Measurements from ENCODE around the gene PGA5. TPM values are rescaled to one million over a fixed set of nuclear protein-coding genes. Genes with fewer than 3 reads are reported as not detected.
"Not testable (repeated sequence)": the region's sequence is repeated elsewhere in the genome, so short reads cannot be mapped to it uniquely, and the experiment has no call there.

Gene PGA5
- polyA plus RNA-seq, 4 donors = 0.43 to 3.8 (median 0.72) TPM

DNA sequence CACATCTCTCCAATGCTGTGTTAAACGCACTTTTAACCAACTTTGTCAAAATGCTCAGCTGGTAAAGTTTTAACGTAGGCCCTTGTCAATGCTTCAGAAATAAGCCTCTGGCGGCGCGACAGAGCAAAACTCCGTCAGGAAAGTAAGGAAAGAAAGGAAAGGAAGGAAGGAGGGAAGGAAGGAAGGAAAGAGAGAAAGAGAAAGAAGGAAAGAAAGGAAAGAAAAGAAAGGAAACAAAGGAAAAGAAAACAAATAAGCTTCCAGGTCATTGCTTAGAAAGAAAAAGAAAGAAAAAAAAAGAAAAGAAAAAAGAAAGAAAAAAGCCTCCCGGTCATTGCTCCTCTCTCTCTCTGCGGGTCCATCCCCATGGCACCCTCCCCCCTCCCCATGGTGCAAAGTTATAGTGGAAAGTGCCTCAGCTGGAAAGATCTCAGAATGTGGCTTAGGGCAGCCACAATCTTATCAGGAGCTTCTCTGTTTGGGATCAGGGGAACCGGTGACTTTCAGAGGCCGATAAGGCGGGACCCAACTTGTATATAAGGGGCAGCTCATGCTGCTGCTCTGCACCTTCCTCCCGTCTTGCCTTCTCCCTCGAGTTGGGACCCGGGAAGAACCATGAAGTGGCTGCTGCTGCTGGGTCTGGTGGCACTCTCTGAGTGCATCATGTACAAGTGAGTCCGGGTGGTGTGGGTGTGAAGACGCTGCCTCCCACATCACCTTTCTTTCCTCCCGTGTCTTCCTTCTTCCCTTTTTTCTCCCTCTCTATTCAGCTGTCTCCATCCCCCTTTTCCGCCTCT lies 37.8 kb upstream of the PGA5 start, which contains the start of gene PGA3:
TSS of gene PGA3 (plus strand) at position 566 of the 797 bp plus-strand sequence. CDS start at position 616, 50 bp downstream.
- H3K4me1 ChIP-seq (ENCODE audit: control insufficient read depth in 3 of 3, insufficient read depth in 2 of 3, low read depth in 1 of 3, low read length in 2 of 3); DNase-seq; FAIRE-seq: not testable (repeated sequence)

GRCh38 chr11:61203873-61204272 lies 37.1 kb upstream of the PGA5 start:
- not testable (repeated sequence) for H3K9me3 ChIP-seq (ENCODE audit: control insufficient read depth in 2 of 2, insufficient read depth in 1 of 2, low read depth in 1 of 2, low read length in 1 of 2); H3K27ac ChIP-seq (ENCODE audit: low read depth in 1 of 3, low read length in 2 of 3); H3K4me3 ChIP-seq (ENCODE audit: low read depth in 1 of 3, low read length in 3 of 3); FAIRE-seq; DNase-seq; H3K36me3 ChIP-seq (ENCODE audit: control insufficient read depth in 3 of 3, insufficient read depth in 2 of 3, low read depth in 1 of 3, low read length in 3 of 3); H3K4me1 ChIP-seq (ENCODE audit: control insufficient read depth in 3 of 3, insufficient read depth in 2 of 3, low read depth in 1 of 3, low read length in 2 of 3); H3K27me3 ChIP-seq (ENCODE audit: control insufficient read depth in 3 of 3, insufficient read depth in 3 of 3, low read length in 3 of 3)
- 17% methylated on average over 1 of the region's 5 CpGs; no CpG with 5 or more reads in 2 of the 3 donors for WGBS, 3 donors

More for the DNA sequence above, 37.8 kb upstream of the PGA5 start, which contains the start of gene PGA3:
- H3K27ac ChIP-seq (ENCODE audit: low read depth in 1 of 3, low read length in 2 of 3); H3K36me3 ChIP-seq (ENCODE audit: control insufficient read depth in 3 of 3, insufficient read depth in 2 of 3, low read depth in 1 of 3, low read length in 3 of 3); H3K27me3 ChIP-seq (ENCODE audit: control insufficient read depth in 3 of 3, insufficient read depth in 3 of 3, low read length in 3 of 3); H3K4me3 ChIP-seq (ENCODE audit: low read depth in 1 of 3, low read length in 3 of 3): not testable (repeated sequence)
- WGBS, 3 donors = 56 to 61% (median 59%) methylated on average over 16 to 18 of the region's 18 CpGs
- H3K9me3 ChIP-seq (ENCODE audit: control insufficient read depth in 2 of 2, insufficient read depth in 1 of 2, low read depth in 1 of 2, low read length in 1 of 2) = peaks cover 0 to 11% of the 10 kb centered on the region in 2 donors

GRCh38 chr11:61204502-61205059 lies 36.4 kb upstream of the PGA5 start:
- H3K4me3 ChIP-seq (ENCODE audit: low read depth in 1 of 3, low read length in 3 of 3); H3K4me1 ChIP-seq (ENCODE audit: control insufficient read depth in 3 of 3, insufficient read depth in 2 of 3, low read depth in 1 of 3, low read length in 2 of 3); DNase-seq; FAIRE-seq; H3K9me3 ChIP-seq (ENCODE audit: control insufficient read depth in 2 of 2, insufficient read depth in 1 of 2, low read depth in 1 of 2, low read length in 1 of 2); H3K27me3 ChIP-seq (ENCODE audit: control insufficient read depth in 3 of 3, insufficient read depth in 3 of 3, low read length in 3 of 3); H3K27ac ChIP-seq (ENCODE audit: low read depth in 1 of 3, low read length in 2 of 3); H3K36me3 ChIP-seq (ENCODE audit: control insufficient read depth in 3 of 3, insufficient read depth in 2 of 3, low read depth in 1 of 3, low read length in 3 of 3): not testable (repeated sequence)
- WGBS, 3 donors = 72 to 74% (median 73%) methylated on average over 14 of the region's 14 CpGs

DNA sequence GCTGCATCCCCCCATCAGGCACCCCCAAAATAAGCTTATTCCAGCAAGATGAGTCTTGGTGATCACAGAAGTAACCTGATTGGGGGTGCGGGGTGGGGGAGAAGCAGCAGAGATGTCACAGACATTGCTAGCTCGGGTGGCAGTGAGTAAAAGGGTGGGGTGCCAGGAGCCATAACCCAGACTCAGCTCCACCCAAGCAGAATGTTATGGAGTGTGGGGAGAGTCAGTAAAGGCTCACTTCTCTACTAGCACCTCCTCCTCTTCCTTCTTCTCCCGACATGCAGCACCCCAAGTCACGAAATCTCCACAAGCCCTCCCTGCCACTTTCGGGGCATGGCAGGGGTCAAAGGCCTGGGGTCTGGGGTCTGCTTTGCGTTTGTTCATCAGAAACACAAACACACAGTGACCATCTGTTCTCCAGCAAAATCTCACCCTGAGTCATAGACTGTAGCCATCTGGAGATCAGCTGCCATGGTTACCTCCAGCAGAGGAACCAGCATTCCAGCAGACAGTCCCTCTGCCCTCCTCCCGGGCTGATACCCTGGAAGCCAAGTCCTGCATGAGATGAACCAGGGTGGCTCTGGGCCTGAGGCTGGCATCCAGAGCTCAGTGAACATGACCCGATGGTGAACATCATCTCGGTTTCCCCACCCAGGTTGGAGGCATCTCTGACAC lies 33.2 kb upstream of the PGA5 start:
- FAIRE-seq; H3K4me3 ChIP-seq (ENCODE audit: low read depth in 1 of 3, low read length in 3 of 3); H3K27me3 ChIP-seq (ENCODE audit: control insufficient read depth in 3 of 3, insufficient read depth in 3 of 3, low read length in 3 of 3); H3K36me3 ChIP-seq (ENCODE audit: control insufficient read depth in 3 of 3, insufficient read depth in 2 of 3, low read depth in 1 of 3, low read length in 3 of 3); H3K4me1 ChIP-seq (ENCODE audit: control insufficient read depth in 3 of 3, insufficient read depth in 2 of 3, low read depth in 1 of 3, low read length in 2 of 3); DNase-seq; H3K27ac ChIP-seq (ENCODE audit: low read depth in 1 of 3, low read length in 2 of 3); H3K9me3 ChIP-seq (ENCODE audit: control insufficient read depth in 2 of 2, insufficient read depth in 1 of 2, low read depth in 1 of 2, low read length in 1 of 2): not testable (repeated sequence)
- WGBS, 3 donors = no CpG with 5 or more reads among the region's 9 CpGs

DNA sequence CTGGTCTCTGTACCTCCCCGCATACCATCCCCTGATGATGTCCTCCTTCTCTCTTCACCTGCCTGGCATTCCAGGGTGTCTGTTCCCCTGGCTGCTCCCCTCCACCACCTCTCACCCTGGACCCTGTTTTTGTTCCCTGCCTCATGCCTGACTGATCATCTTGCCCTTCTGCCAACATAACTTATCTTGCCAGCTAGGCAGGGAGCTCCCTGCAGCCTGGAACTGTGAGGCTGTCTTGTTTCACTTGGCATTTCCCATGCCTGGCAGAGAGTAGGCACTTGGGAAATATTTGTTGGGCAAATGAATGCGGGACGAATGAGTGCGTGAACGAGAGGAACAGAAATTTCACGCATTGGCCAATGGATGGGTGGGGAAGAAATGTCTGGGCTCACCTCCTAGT lies 30.3 kb upstream of the PGA5 start:
- not testable (repeated sequence) for H3K27me3 ChIP-seq (ENCODE audit: control insufficient read depth in 3 of 3, insufficient read depth in 3 of 3, low read length in 3 of 3); H3K27ac ChIP-seq (ENCODE audit: low read depth in 1 of 3, low read length in 2 of 3); H3K4me1 ChIP-seq (ENCODE audit: control insufficient read depth in 3 of 3, insufficient read depth in 2 of 3, low read depth in 1 of 3, low read length in 2 of 3); H3K36me3 ChIP-seq (ENCODE audit: control insufficient read depth in 3 of 3, insufficient read depth in 2 of 3, low read depth in 1 of 3, low read length in 3 of 3); H3K4me3 ChIP-seq (ENCODE audit: low read depth in 1 of 3, low read length in 3 of 3); H3K9me3 ChIP-seq (ENCODE audit: control insufficient read depth in 2 of 2, insufficient read depth in 1 of 2, low read depth in 1 of 2, low read length in 1 of 2); DNase-seq; FAIRE-seq
- no CpG with 5 or more reads among the region's 6 CpGs for WGBS, 3 donors

- H3K27me3 ChIP-seq (ENCODE audit: control insufficient read depth in 3 of 3, insufficient read depth in 3 of 3, low read length in 3 of 3); H3K36me3 ChIP-seq (ENCODE audit: control insufficient read depth in 3 of 3, insufficient read depth in 2 of 3, low read depth in 1 of 3, low read length in 3 of 3); FAIRE-seq; H3K27ac ChIP-seq (ENCODE audit: low read depth in 1 of 3, low read length in 2 of 3); H3K9me3 ChIP-seq (ENCODE audit: control insufficient read depth in 2 of 2, insufficient read depth in 1 of 2, low read depth in 1 of 2, low read length in 1 of 2); H3K4me1 ChIP-seq (ENCODE audit: control insufficient read depth in 3 of 3, insufficient read depth in 2 of 3, low read depth in 1 of 3, low read length in 2 of 3); H3K4me3 ChIP-seq (ENCODE audit: low read depth in 1 of 3, low read length in 3 of 3); DNase-seq: not testable (repeated sequence)
- 71 to 76% (median 73%) methylated on average over 7 of the region's 10 CpGs for WGBS, 3 donors
Measured at GRCh38 chr11:61211327-61211952, 29.5 kb upstream of the PGA5 start.

DNA sequence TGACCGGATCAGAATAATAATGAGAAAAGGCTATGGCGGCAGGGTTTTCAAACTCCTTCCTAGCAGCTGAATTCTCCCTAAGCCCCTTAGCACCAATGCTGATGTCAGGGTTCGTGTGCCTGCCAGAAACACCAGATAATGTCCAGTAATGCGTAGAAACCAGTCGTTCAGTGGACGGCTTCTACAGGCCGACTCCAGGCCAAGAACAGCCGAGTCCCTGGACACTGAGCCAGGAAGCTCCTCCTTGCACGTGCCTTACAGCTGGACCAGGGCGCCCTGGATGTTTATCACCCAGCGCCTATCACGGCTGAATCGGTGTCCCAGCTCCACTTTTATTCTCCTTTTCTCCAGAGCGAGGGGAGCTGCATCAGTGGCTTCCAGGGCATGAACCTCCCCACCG lies 28.8 kb upstream of the PGA5 start:
- not testable (repeated sequence) for H3K36me3 ChIP-seq (ENCODE audit: control insufficient read depth in 3 of 3, insufficient read depth in 2 of 3, low read depth in 1 of 3, low read length in 3 of 3); DNase-seq; H3K4me1 ChIP-seq (ENCODE audit: control insufficient read depth in 3 of 3, insufficient read depth in 2 of 3, low read depth in 1 of 3, low read length in 2 of 3); H3K27me3 ChIP-seq (ENCODE audit: control insufficient read depth in 3 of 3, insufficient read depth in 3 of 3, low read length in 3 of 3); H3K27ac ChIP-seq (ENCODE audit: low read depth in 1 of 3, low read length in 2 of 3); H3K4me3 ChIP-seq (ENCODE audit: low read depth in 1 of 3, low read length in 3 of 3); H3K9me3 ChIP-seq (ENCODE audit: control insufficient read depth in 2 of 2, insufficient read depth in 1 of 2, low read depth in 1 of 2, low read length in 1 of 2); FAIRE-seq
- WGBS, 3 donors = no CpG with 5 or more reads among the region's 15 CpGs

GRCh38 chr11:61213711-61214324 lies 27.2 kb upstream of the PGA5 start:
- H3K4me3 ChIP-seq (ENCODE audit: low read depth in 1 of 3, low read length in 3 of 3); H3K27me3 ChIP-seq (ENCODE audit: control insufficient read depth in 3 of 3, insufficient read depth in 3 of 3, low read length in 3 of 3); H3K36me3 ChIP-seq (ENCODE audit: control insufficient read depth in 3 of 3, insufficient read depth in 2 of 3, low read depth in 1 of 3, low read length in 3 of 3); H3K9me3 ChIP-seq (ENCODE audit: control insufficient read depth in 2 of 2, insufficient read depth in 1 of 2, low read depth in 1 of 2, low read length in 1 of 2); FAIRE-seq; DNase-seq; H3K4me1 ChIP-seq (ENCODE audit: control insufficient read depth in 3 of 3, insufficient read depth in 2 of 3, low read depth in 1 of 3, low read length in 2 of 3); H3K27ac ChIP-seq (ENCODE audit: low read depth in 1 of 3, low read length in 2 of 3): not testable (repeated sequence)
- WGBS, 3 donors = no CpG with 5 or more reads among the region's 3 CpGs
